GM19238 (cell line): ENCODE results near the gene SLC5A12.
A peak's percentile ranks its signal among the peaks of the same experiment; 100 is the strongest.
"Not testable (repeated sequence)": the region's sequence is repeated elsewhere in the genome, so short reads cannot be mapped to it uniquely, and the experiment has no call there.

ENCODE experiments used
- DNase-seq: peaks from one replicate; pipeline ENCODE4 v3.0.0; 2011; ENCODE audit warnings: low spot score; ENCODE audit not compliant: insufficient read length

The SLC5A12 gene

DNA sequence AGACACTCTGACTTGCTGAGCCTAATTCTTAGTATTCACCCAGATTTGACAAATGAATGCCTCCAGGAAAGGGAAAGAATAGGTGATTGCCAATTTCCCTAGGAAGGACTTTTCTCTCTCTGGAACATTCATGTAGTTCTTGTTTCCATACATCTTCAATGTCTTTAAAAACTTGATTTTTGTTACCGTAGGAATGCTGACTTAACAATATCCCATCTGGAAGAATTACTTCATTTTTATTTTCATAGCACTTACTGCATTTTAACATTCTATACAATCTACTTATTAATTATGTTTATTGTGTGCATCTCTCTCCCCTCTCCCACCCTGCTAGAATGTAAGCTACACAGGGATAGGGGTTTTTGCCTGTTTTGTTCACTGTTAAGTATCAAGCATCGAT lies 66.6 kb downstream of the SLC5A12 start:
- DNase-seq, result no peak

DNA sequence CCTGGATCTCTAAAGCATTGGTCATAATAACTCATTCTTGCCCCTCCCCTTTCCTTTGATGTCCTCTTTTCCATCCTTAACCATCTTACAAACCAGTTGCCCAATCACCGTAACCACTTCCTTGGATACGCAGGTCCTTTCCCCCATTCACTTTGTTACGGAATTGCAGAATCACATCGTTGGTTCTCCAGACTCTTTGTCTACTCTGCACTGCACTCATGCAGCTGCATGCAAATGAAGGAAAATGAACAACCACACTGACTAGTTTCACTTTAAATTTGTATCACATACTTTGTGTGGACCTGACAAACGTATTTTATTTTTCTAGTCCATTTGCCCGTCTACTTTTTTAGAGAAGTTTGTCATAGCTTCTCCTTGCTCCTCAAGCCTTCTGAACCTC lies 69.9 kb downstream of the SLC5A12 start:
- DNase-seq, result no peak

DNA sequence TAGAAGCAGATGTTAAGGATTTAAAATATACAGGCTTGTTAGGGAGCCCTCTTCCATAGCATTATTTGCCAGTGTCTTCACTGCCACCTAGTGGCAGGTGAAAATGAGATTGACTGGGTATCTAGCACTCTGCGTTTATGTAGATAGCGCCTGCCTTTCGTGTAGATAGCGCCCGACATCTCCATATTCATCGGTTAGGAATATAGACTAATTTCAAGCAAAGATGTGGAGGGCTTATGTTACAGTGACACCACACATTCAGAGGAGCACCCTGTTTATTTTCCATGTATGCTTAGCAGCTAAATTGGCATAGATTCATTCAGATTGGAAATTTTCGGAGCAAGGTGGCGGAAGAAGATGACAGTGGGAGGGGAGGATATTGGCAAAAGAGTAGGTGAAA lies 72.0 kb downstream of the SLC5A12 start:
- peak; percentile 1 for DNase-seq

DNA sequence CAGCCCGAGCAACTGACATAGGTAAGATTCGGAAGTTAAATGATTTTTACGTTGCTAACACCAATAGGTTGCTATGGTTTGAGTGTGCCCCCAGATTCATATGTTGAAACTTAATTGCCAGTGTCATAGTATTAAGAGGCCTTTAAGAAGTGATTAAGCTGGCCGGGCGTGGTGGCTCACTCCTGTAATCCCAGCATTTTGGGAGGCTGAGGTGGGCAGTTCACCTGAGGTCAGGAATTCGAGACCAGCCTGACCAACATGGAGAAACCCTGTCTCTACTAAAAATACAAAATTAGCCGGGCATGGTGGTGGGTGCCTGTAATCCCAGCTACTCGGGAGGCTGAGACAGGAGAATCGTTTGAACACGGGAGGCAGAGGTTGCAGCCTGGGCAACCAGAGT lies 78.5 kb downstream of the SLC5A12 start:
- not testable (repeated sequence) for DNase-seq

DNA sequence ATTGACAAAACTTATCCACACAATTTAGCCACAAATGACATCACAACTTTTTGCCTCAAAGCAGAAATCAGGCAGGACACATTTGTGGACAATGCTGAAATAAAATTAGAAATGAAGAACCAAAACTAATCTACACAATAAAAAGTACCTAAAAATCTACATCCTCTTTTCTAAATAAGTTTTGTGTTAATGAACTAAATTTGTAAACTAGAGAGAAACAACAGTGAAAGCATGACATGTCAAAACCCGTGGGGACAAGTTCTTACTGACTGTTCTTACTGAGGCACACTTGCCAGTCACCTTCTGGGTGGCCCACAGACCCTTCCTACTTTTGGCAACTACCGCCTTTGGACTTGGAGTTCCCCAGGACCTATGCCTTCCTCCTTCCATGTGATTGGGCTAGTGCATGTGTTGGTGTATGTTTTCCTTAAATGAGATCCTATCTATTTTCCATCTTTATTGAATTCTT lies 89.1 kb downstream of the SLC5A12 start:
- DNase-seq, result no peak

DNA sequence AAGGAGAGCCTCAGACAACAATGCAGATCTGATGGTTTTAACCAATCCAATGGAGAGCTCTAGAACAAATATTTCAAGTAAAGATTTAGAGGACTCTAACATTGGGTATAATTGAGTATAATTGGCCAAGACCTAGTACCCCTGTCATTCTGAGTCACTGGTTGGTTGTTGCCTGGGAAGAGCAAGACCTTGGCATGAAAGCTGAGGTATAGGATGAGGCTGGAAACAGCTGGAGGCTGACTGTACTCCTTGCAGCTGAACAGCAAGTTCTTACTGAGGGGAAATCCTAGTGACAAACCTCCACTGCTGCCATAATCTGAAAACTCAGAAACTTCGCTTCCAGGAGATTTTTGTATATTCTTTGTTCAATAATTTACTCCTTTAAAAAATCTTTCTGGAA lies 95.5 kb downstream of the SLC5A12 start:
- no peak for DNase-seq

DNA sequence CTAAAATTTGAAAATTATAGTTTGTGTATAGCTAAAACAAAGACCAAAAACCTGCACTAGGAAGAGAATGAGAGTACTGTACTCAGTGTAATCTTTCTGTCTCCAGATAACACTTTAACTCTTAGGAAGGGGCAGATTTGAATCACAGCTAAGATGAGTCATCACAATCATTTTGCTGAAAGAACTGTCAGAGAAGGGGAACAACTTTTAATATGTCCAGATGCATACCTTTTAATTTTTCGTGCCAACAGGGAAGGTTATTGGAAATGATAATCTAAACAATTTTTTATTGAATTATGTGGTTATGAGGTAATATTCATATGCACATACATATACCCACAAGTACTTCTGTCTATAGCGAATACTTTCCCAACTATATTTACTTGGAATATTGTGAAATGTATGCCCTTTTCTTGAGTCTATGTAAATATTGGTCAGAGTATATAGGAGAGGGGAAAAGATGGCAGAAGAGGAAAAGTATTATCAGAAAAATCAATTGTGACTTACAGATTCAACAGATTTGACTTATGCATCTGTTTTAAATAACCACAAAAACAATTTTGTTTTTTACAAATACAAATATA lies 98.7 kb downstream of the SLC5A12 start:
- DNase-seq, result no peak

DNA sequence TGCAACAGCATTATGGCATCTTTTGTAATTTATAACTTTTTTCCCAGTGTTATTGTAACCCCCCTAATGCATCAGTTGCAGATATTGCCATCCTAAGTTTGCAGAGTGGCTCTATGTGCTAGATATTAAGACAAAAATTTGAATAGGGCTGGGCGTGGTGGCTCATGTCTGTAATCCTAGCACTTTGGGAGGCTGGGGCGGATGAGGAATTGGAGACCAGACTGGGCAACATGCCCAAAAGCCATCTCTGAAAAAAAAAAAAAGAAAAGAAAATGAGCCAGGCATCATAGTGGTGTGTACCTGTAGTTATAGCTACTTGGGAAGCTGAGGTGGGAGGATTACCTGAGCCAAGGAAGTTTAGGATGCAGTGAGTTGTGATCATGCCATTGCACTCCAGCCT lies 99.7 kb downstream of the SLC5A12 start:
- DNase-seq, result no peak

DNA sequence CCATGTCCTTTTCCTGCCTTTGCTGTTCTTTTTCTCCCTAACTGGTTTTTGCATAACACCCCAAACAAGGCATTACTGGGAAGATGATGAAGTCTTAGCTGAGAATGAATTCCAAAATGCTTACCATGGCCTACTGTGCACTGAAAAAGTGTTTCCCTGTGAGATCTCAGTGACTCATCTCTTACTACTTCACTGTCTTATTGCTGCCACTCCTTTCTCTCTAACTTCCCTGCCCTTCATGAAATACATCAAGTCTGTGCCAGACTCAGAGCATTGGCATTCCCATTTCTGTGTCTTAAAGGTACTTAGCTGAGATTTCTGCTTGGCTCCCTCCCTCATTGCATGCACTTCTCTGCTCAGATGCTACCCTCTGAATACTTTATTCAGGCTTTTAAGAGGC lies 100.7 kb downstream of the SLC5A12 start:
- DNase-seq, result no peak

DNA sequence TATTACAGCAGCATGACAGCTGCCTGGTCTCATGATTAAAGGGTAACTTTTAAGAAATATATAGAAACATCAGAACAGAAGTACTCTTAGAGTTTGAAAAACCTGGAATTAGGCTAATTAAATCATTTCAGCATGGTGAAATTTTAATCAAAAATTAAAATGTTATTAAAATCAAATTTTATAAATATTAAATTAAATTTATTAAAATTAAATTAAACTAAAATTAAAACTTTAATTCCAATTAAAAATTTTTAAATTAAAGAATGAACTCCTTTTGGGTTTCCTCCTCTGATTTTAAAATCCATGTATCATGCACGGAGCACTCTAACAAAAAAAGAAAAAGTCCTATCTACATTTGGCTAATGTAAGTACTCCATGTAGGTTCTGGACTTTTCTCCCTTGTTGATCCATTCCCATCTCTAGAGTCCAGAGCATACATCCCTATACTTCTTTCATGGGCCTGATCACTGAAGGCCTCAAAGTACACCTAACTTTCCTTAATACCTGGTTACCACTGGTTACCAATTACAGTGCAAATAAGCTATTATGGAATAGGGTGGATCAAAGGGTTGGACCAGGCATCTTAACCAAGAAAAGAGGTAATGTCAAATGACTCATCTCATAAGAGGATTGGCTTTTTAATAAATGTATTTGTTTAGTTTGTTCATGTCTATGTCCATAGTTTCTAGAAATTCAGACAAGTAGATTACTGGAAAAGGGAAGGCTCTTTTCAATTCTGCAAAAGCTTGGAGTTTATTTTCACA lies 101.4 kb downstream of the SLC5A12 start:
- no peak for DNase-seq

DNA sequence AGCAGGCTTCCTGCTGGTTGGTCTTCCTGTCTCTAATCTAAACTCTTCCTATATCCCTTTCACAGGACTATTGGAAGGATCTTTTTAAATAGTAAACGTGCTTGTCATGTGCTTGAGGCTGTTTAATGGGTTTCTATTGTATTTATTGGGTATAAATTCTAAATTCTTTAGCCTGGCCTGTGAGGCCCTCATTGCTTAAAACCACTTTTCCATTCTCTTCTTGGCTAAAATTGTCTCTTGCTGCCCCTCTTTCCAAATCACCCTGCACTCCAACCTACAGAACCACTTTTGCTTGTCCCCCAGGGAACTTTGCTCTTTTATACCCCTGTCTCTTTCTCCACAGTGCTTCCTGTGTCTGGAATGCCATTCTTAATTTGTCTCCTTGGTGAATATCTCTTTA lies 103.4 kb downstream of the SLC5A12 start:
- DNase-seq, result no peak
